H1 (cell line): Measurements from ENCODE around the gene TMEM266. TPM values are rescaled to one million over a fixed set of nuclear protein-coding genes. Genes with fewer than 3 reads are reported as not detected.

Source experiments
- CTCF ChIA-PET: fragments of 300-600 bp; sonication (Branson Sonifier 250); formaldehyde crosslinking; loops from one replicate; lab custom pipeline; 2021; ENCODE audit not compliant: partially characterized antibody; lab: Charles Lee
- POLR2A ChIA-PET: fragments of 300-600 bp; sonication (Branson Sonifier 250); formaldehyde crosslinking; loops from one replicate; lab custom pipeline; 2021; ENCODE audit warnings: inconsistent platforms; ENCODE audit not compliant: partially characterized antibody; lab: Charles Lee
- DNase-seq, 2 experiments: peaks; one replicate each; pipeline versions ENCODE4 v3.0.0 to v3.0.0-alpha.2; 2010 to 2022; ENCODE audit warnings: low spot score in 2 of 2, low read depth in 1 of 2, mixed read lengths in 1 of 2
- FAIRE-seq: peaks from 2 replicates; lab custom pipeline; 2011; peaks lifted over from hg19 to GRCh38; lab: Jason Lieb, UNC
- H2AFZ ChIP-seq: 2 replicates; pipeline ENCODE4 v1.8.1; 2012; ENCODE audit warnings: low read length, inconsistent platforms
- H2AK5ac ChIP-seq: 2 replicates; pipeline ENCODE4 v1.6.1; 2013; ENCODE audit warnings: low read depth, low read length
- H2BK120ac ChIP-seq: replicated peaks from 2 replicates; pipeline ENCODE3; 2013; ENCODE audit warnings: low read depth, low read length, inconsistent platforms
- H2BK12ac ChIP-seq: 2 replicates; pipeline ENCODE4 v1.6.1; 2013; ENCODE audit warnings: low read depth, low read length
- H2BK15ac ChIP-seq: 2 replicates; pipeline ENCODE4 v1.6.1; 2013; ENCODE audit warnings: low read length
- H2BK20ac ChIP-seq: 2 replicates; pipeline ENCODE4 v1.6.1; 2013; ENCODE audit warnings: low read length
- H2BK5ac ChIP-seq: 2 replicates; pipeline ENCODE4 v1.6.1; 2013; ENCODE audit warnings: low read depth, low read length
- H3K14ac ChIP-seq: 2 replicates; pipeline ENCODE4 v1.6.1; 2013; ENCODE audit warnings: inconsistent platforms; ENCODE audit not compliant: insufficient read length
- H3K18ac ChIP-seq: 2 replicates; pipeline ENCODE4 v1.6.1; 2013; ENCODE audit warnings: low read length; ENCODE audit errors: extremely low read depth
- H3K23ac ChIP-seq: 2 replicates; pipeline ENCODE4 v1.6.1; 2013; ENCODE audit warnings: inconsistent platforms; ENCODE audit not compliant: insufficient read length
- H3K23me2 ChIP-seq: 2 replicates; pipeline ENCODE4 v1.6.1; 2013; ENCODE audit warnings: low read depth, low read length
- H3K27ac ChIP-seq: 2 replicates; pipeline ENCODE4 v1.6.1; 2011; ENCODE audit warnings: low read depth, low read length, inconsistent platforms
- H3K27me3 ChIP-seq, 4 experiments: replicated peaks in 1 of 4; 1 replicate in 1 of 4; 2 replicates in 3 of 4; pipeline versions ENCODE4 v1.6.1 to v1.8.1; 2011 to 2013; ENCODE audit warnings: low read length in 3 of 4, mild to moderate bottlenecking in 3 of 4, inconsistent platforms in 2 of 4, mixed read lengths in 2 of 4, moderate library complexity in 1 of 4; ENCODE audit not compliant: control insufficient read depth in 3 of 4, insufficient read depth in 3 of 4; ENCODE audit errors: extremely low read depth in 1 of 4
- H3K36me3 ChIP-seq, 4 experiments: 2 replicates each; pipeline versions ENCODE4 v1.6.1 to v1.8.1; 2011 to 2013; ENCODE audit warnings: mild to moderate bottlenecking in 4 of 4, low read length in 3 of 4, moderate library complexity in 2 of 4, control low read depth in 1 of 4, inconsistent platforms in 1 of 4; ENCODE audit not compliant: insufficient read depth in 4 of 4, control insufficient read depth in 2 of 4
- H3K4ac ChIP-seq: replicated peaks from 2 replicates; pipeline ENCODE3; 2013; ENCODE audit warnings: low read length, low read depth, mixed read lengths, inconsistent platforms; ENCODE audit not compliant: insufficient read length
- H3K4me1 ChIP-seq, 4 experiments: replicated peaks in 1 of 4; 1 replicate in 1 of 4; 2 replicates in 3 of 4; pipeline versions ENCODE4 v1.6.1 to v1.8.1; 2011 to 2013; ENCODE audit warnings: low read length in 3 of 4, inconsistent platforms in 2 of 4, mixed read lengths in 1 of 4; ENCODE audit not compliant: insufficient read depth in 4 of 4, control insufficient read depth in 3 of 4
- H3K4me2 ChIP-seq, 2 experiments: 2 replicates each; pipeline versions ENCODE4 v1.6.1 to v1.8.1; 2011 to 2013; ENCODE audit warnings: low read depth in 2 of 2, low read length in 2 of 2, control low read depth in 1 of 2, inconsistent platforms in 1 of 2, mild to moderate bottlenecking in 1 of 2; ENCODE audit not compliant: insufficient read depth in 1 of 2
- H3K4me3 ChIP-seq, 4 experiments: fragments of 200-600, 300-600 bp in 1 of 4; sonication (generic), shearing (Covaris generic), sonication (Bioruptor Twin) in 1 of 4; 2 replicates each; pipeline versions ENCODE4 v1.5.1 to v1.8.1; 2011 to 2016; ENCODE audit warnings: low read length in 4 of 4, low read depth in 3 of 4, control low read depth in 2 of 4, inconsistent platforms in 2 of 4, mild to moderate bottlenecking in 2 of 4, mixed read lengths in 1 of 4, moderate library complexity in 1 of 4; ENCODE audit not compliant: insufficient read depth in 2 of 4; ENCODE audit errors: extremely low read depth in 1 of 4
- H3K56ac ChIP-seq: replicated peaks from 2 replicates; pipeline ENCODE3; 2013; ENCODE audit warnings: low read depth, mild to moderate bottlenecking, mixed read lengths, low read length, inconsistent platforms; ENCODE audit not compliant: insufficient read length
- H3K79me1 ChIP-seq: 2 replicates; pipeline ENCODE4 v1.6.1; 2013; ENCODE audit warnings: low read depth, low read length, control low read depth
- H3K79me2 ChIP-seq, 2 experiments: 2 replicates each; pipeline versions ENCODE4 v1.6.1 to v1.8.1; 2012 to 2013; ENCODE audit warnings: low read length in 2 of 2, mild to moderate bottlenecking in 2 of 2, inconsistent platforms in 1 of 2; ENCODE audit not compliant: insufficient read depth in 2 of 2, control insufficient read depth in 1 of 2
- H3K9ac ChIP-seq, 4 experiments: replicated peaks in 1 of 4; 1 replicate in 1 of 4; 2 replicates in 3 of 4; pipeline versions ENCODE4 v1.6.1 to v1.8.1; 2011 to 2013; ENCODE audit warnings: low read depth in 3 of 4, low read length in 3 of 4, control low read depth in 2 of 4, mild to moderate bottlenecking in 2 of 4, moderate library complexity in 2 of 4, inconsistent platforms in 1 of 4; ENCODE audit errors: extremely low read depth in 1 of 4
- H3K9me3 ChIP-seq, 2 experiments: 2 replicates each; pipeline versions ENCODE4 v1.6.1 to v1.8.1; 2012 to 2013; ENCODE audit warnings: mild to moderate bottlenecking in 2 of 2, moderate library complexity in 2 of 2, control low read depth in 1 of 2, inconsistent platforms in 1 of 2, low read depth in 1 of 2, low read length in 1 of 2, mixed read lengths in 1 of 2; ENCODE audit not compliant: insufficient read depth in 2 of 2
- H4K20me1 ChIP-seq, 2 experiments: replicated peaks in 1 of 2; 2 replicates each; pipeline versions ENCODE3 to v1.8.1; 2011 to 2013; ENCODE audit warnings: inconsistent platforms in 2 of 2, low read length in 2 of 2, mild to moderate bottlenecking in 1 of 2; ENCODE audit not compliant: insufficient read depth in 2 of 2, control insufficient read depth in 1 of 2
- H4K5ac ChIP-seq: 2 replicates; pipeline ENCODE4 v1.6.1; 2013; ENCODE audit warnings: low read length, low read depth, mixed read lengths, inconsistent platforms; ENCODE audit not compliant: insufficient read length
- H4K8ac ChIP-seq: 2 replicates; pipeline ENCODE4 v1.8.0; 2013; ENCODE audit warnings: mild to moderate bottlenecking, moderate library complexity, low read length, inconsistent platforms; ENCODE audit not compliant: insufficient read depth; ENCODE audit errors: extremely low read depth
- H4K91ac ChIP-seq: replicated peaks from 2 replicates; pipeline ENCODE3; 2013; ENCODE audit warnings: low read length, mixed read lengths, inconsistent platforms; ENCODE audit not compliant: insufficient read length
- ASH2L ChIP-seq: fragments of 200-600, 300-600 bp; sonication (generic); IDR thresholded peaks from one replicate; pipeline ENCODE4 v1.7.1; 2017; ENCODE audit warnings: low read length
- ATF3 ChIP-seq: IDR thresholded peaks from 2 replicates; pipeline ENCODE4 v1.6.1; 2011; ENCODE audit warnings: low read depth, mild to moderate bottlenecking, low read length; ENCODE audit not compliant: insufficient read depth
- CHD1 ChIP-seq: IDR thresholded peaks from 2 replicates; pipeline ENCODE4 v1.6.1; 2012; ENCODE audit warnings: low read depth, low read length, improper control_type of control experiment
- KDM1A ChIP-seq: fragments of 200-600, 300-600 bp; sonication (generic); IDR thresholded peaks from 2 replicates; pipeline ENCODE4 v1.7.1; 2016; ENCODE audit warnings: mild to moderate bottlenecking, low read length, borderline replicate concordance
- MAX ChIP-seq: IDR thresholded peaks from 2 replicates; pipeline ENCODE4 v1.6.1; 2012; ENCODE audit warnings: inconsistent platforms
- POU5F1 ChIP-seq: IDR thresholded peaks from 2 replicates; pipeline ENCODE4 v1.6.1; 2011; ENCODE audit warnings: low read depth, mild to moderate bottlenecking, low read length, moderate library complexity
- RAD21 ChIP-seq, 2 experiments: IDR thresholded peaks in 1 of 2; conservative IDR thresholded peaks in 1 of 2; 2 replicates each; pipeline ENCODE4 v1.6.1; 2011; ENCODE audit warnings: low read depth in 2 of 2, low read length in 2 of 2, improper control_type of control experiment in 1 of 2, inconsistent platforms in 1 of 2, mild to moderate bottlenecking in 1 of 2, moderate library complexity in 1 of 2
- RBBP5 ChIP-seq: IDR thresholded peaks from 2 replicates; pipeline ENCODE4 v1.7.1; 2012; ENCODE audit warnings: low read depth, mild to moderate bottlenecking, inconsistent platforms, low read length, moderate library complexity, borderline replicate concordance
- TAF1 ChIP-seq: IDR thresholded peaks from 2 replicates; pipeline ENCODE4 v1.6.1; 2011; ENCODE audit warnings: mild to moderate bottlenecking, low read depth, low read length
- TBP ChIP-seq: IDR thresholded peaks from 2 replicates; pipeline ENCODE4 v1.6.1; 2011; ENCODE audit warnings: low read depth, low read length, improper control_type of control experiment
- TEAD4 ChIP-seq: IDR thresholded peaks from 2 replicates; pipeline ENCODE4 v1.6.1; 2012; ENCODE audit warnings: low read depth, low read length, inconsistent platforms, mixed read lengths
- WGBS, 2 experiments: shearing (Covaris generic) in 1 of 2; methylation state at CpG; one replicate each; pipeline versions ENCODE4 v1.1.6 to v1.1.7; 2013 to 2015; ENCODE audit warnings: low lambda C conversion rate in 2 of 2, mixed read lengths in 2 of 2, inconsistent platforms in 1 of 2, low coverage in 1 of 2, missing lambda C conversion rate in 1 of 2; ENCODE audit not compliant: insufficient replicate concordance in 2 of 2, insufficient coverage in 1 of 2, insufficient read length in 1 of 2; ENCODE audit errors: extremely low coverage in 1 of 2, missing lambda C conversion rate in 1 of 2; 5-methylcytosine and 5-hydroxymethylcytosine counted together
- polyA plus RNA-seq, 7 experiments: library from polyadenylated mRNA; depleted of rRNA in 3 of 7; stranded (reverse) in 5 of 7; unstranded in 2 of 7; fragments of >200 nt in 5 of 7; fragments of 200-250 nt in 2 of 7; gene quantifications; 1 replicate in 5 of 7; 2 replicates in 1 of 7; 4 replicates in 1 of 7; pipeline versions ENCODE4 v1.2.1 to v1.2.3, GENCODE V29; 2011 to 2013; ENCODE audit warnings: missing spikeins in 2 of 7, mixed read lengths in 2 of 7
- total RNA-seq: library from RNA; stranded (reverse); fragmentation: NEBNext Ultra II Directional; extraction: Animal tissue kit (Norgen Biotek cat#: 25700); gene quantifications from 2 replicates; pipeline ENCODE4 v1.2.1, GENCODE V29; 2021

TMEM266 gene
- total and polyA plus RNA-seq, 2 of the 8 experiments (the other 6 are each of a cell fraction or from before 2014, with no cell fraction given) = 2.6 TPM

- POLR2A ChIA-PET = no interaction called here
Measured at GRCh38 chr15:76179023-76179422, 119.2 kb downstream of the TMEM266 start.

More at GRCh38 chr15:76179023-76179422, 119.2 kb downstream of the TMEM266 start:
- Histone ChIP-seq H3K23ac (no peak overlapping the region), H4K20me1 (no peaks in the 10 kb centered on the region), H3K9ac (no peak overlapping the region), H4K91ac (no peak overlapping the region), H2BK5ac (no peak overlapping the region), H3K27ac (no peak overlapping the region), H2BK15ac (no peak overlapping the region), H2AK5ac (no peak overlapping the region), H3K36me3 (no peaks in the 10 kb centered on the region), H3K27me3 (no peaks in the 10 kb centered on the region; a peak in 1 of 7 replicates), H2BK20ac (no peak overlapping the region), H2BK120ac (no peak overlapping the region), H3K4me2 (no peak overlapping the region), H3K56ac (no peak overlapping the region), H3K23me2 (no peaks in the 10 kb centered on the region), H3K4ac (no peak overlapping the region), H3K79me2 (no peaks in the 10 kb centered on the region), H3K18ac (no peak overlapping the region), H4K5ac (no peak overlapping the region), H3K79me1 (no peaks in the 10 kb centered on the region), H2BK12ac (no peak overlapping the region), H3K4me1 (0 out of 7 replicates have a peak, but pooled peaks cover 0 to 3% (median 0%) of the 10 kb centered on the region in 4 experiments), H3K9me3 (no peaks in the 10 kb centered on the region), H3K4me3 (no peak overlapping the region), H2AFZ (no peak overlapping the region), H4K8ac (no peak overlapping the region), H3K14ac (no peak overlapping the region)
- DNase-seq = no peak
- WGBS, 2 experiments = 88% methylated on average over 4 of the region's 4 CpGs; no CpG with 5 or more reads in 1 of the 2 experiments
- CTCF ChIA-PET = interaction anchor here (0.8 to 1.0 kb wide), 2 partner anchors 12 to 31 kb away, joined by 3 to 4 read pairs; no protein-coding TSS in a partner anchor
- FAIRE-seq = no peak
- no peak for TF ChIP-seq RBBP5
- TF ChIP-seq CHD1 = no peak
- TF ChIP-seq POU5F1 = no peak
- TF ChIP-seq TAF1 = no peak
- TF ChIP-seq ATF3 = no peak
- TF ChIP-seq KDM1A = no peak
- no peak for TF ChIP-seq TBP
- TF ChIP-seq MAX = no peak
- no peak for TF ChIP-seq TEAD4
- no peak for TF ChIP-seq ASH2L
- no peak for TF ChIP-seq RAD21 (IDR thresholded peaks at IDR 0.05 in 1 of 2, conservative IDR thresholded peaks at IDR 0.05 in 1 of 2; ENCODE audit: low read depth in 2 of 2, low read length in 2 of 2)
